Stimulated activated CD4-positive, alpha-beta T cell treated with anti-CD3 and anti-CD28 coated beads, TNF-alpha, amount 100 ng/mL, for 1 hour (primary cell): Measurements from ENCODE around the gene ANKIB1.
"Not testable (repeated sequence)": the region's sequence is repeated elsewhere in the genome, so short reads cannot be mapped to it uniquely, and the experiment has no call there.

ENCODE experiments used
- DNase-seq, 3 donors: peaks; one replicate each; pipeline ENCODE4 v3.0.0-alpha.2; 2020; ENCODE audit warnings: low read depth in 3 of 3, low spot score in 1 of 3

The ANKIB1 gene

DNA sequence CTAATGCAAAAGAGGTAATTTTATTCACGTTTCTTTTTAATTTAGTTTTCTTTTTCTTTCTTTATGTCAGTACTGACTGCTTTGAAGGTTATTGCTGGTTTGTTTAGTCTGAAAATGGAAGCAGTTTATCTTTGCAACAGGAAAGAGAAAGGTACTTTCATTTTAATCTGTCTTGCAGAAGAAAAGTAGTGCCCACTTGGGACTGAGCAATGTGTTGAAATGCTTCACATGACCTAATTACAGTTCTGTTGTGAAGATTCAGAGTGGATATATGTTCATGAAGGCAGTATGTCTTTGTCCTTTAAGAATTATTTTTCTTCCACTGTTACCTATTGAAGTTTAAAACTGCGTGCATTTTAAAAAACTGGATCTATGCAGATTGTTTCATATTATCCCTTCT is 80.1 kb downstream of the ANKIB1 start:
- DNase-seq = no peak

DNA sequence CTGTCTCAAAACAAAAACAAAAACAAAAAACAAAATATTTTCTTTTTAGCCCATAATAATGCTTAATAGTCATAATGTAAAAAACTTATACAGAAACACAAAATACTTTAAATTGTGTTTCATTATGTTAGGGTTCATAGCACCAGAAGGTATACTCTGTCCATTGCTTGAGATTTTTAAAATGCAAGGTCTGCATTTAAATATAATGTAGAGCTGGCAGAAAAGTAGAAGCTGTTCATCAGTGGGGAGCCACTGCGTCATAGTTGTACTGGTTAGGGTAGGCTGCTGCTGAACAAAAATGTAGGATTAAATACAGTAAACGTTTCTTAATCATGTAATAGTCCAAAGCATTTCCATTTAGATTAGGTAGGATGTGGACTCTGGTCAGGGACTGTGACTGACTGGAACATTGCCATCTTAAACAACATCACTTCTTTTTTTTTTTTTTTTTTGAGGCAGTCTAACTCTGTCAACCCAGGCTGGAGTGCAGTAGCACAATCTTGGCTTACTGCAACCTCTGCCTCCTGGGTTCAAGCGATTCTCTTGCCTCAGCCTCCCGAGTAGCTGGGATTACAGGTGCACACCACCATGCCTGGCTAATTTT is 85.2 kb downstream of the ANKIB1 start:
- DNase-seq = no peak

- DNase-seq = no peak
Observed at GRCh38 chr7:92331508-92331907, 85.7 kb downstream of the ANKIB1 start.

- DNase-seq = no peak
Observed at GRCh38 chr7:92332782-92333181, 87.0 kb downstream of the ANKIB1 start.

DNA sequence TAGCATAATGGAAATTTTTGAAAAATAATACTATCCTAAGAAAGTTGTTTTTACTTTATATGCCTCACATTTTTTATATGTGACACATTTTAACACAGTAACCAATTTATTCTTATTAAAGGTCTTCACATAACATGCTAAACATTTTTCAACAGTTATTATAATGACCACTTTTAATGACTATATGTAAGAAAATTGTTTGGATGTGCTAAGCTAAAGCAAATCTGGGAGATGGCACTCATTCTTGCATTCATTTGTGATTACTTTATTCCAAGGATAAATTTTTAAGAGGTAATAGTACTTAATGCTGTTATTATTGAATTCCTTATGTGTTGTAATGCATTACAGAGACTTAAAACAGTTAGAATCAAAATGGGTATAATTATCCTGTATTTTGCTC is 88.1 kb downstream of the ANKIB1 start:
- DNase-seq = no peak

GRCh38 chr7:92335574-92335973 is 89.8 kb downstream of the ANKIB1 start:
- no peak for DNase-seq

DNA sequence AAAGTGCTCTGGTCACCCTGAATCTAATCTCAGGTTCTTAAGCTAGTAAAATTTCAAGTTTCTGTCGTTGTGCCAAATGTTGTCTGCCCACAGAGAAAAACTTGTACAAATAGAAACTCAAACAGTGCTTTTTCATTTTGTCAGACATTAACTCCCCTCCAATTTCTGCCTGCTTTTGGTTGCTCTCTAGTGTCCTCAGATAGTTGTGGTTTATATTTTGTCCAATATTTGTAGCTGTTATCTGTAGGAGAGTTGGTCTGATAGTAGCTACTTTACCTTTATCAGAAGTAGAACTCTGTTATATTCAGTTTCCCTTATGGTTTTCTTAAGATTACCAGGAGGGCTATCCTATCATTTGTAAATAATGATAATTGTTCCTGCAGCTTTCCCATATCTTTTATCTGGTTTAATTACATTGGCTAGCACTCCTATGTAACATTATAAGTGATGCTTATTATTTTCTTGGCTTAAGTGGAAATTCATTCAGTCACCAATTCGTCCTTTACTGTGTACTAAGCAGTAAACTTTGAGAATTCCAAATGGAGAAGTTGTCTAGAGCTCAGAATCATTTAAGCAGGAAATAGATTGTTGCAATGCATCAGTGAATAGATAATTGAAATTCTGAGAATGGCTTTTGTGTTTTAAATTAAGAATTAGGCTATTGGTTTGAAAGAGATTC is 91.0 kb downstream of the ANKIB1 start:
- DNase-seq = no peak

GRCh38 chr7:92340016-92340415 is 94.2 kb downstream of the ANKIB1 start:
- no peak for DNase-seq

GRCh38 chr7:92343714-92344113 is 97.9 kb downstream of the ANKIB1 start:
- no peak for DNase-seq

DNA sequence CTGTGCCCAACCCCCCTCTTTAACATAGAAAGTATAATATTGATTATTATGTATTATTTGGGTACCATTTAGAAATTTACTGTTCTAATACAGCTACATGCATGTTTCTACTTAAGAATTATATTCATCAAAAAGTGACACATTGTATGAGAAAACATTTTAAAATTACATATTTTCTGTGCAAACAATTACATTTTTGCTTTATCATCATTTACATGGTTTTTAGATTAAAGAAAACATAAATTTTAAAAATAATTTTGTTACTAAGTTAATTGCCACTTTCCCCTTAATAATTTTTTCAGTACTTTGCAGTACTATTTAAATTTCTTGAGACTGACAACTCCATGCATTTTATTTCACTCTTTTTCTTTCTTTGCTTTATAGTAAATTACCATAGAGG is 106.2 kb downstream of the ANKIB1 start:
- DNase-seq = no peak

DNA sequence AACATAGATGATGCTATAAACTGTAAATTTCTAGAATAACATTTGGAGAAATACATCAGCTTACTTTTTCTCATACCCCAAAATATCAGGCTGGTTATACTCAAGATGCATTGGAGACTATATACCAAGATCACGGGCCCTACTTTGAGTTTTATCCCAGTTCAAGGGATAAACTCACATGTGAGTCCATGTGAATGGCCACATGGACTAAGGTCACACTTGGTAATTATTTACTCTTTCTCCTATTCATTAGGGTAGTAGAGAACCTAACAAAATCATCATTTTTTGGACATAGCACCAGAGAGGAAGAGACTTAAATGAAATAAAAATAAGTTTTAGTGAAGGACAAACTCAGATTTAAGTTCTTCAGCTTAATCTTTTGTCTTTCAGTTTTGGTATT is 108.4 kb downstream of the ANKIB1 start:
- DNase-seq = no peak

- no peak for DNase-seq
Observed at GRCh38 chr7:92356406-92356805, 110.6 kb downstream of the ANKIB1 start.

DNA sequence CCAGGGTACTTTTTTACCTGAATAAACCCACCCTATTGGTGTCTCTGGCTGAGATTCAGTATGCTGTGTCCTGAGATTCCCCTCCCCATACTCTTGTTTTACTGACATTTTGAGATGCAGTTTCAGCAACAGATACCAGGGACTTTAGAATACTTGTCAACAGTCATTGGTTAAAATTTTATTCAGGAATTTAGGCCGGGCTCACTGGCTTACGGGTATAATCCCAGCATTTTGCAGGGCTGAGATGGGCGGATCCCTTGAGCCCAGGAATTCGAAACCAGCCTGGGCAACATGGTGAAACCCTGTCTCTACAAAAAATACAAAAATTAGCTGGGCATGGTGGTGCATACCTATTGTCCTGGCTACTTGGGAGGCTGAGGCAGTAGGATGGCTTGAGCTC is 111.5 kb downstream of the ANKIB1 start:
- no peak for DNase-seq

DNA sequence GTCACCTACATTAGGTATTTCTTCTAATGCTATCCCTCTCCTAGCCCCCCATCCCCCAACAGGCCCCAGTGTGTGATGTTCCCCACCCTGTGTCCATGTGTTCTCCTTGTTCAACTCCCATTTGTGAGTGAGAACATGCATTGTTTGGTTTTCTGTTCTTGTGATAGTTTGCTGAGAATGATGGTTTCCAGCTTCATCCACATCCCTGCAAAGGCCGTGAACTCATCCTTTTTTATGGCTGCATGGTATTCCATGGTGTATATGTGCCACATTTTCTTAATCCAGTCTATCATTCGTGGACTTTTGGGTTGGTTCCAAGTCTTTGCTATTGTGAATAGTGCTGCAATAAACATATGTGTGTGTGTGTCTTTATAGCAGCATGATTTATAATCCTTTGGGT is 113.4 kb downstream of the ANKIB1 start:
- DNase-seq = not testable (repeated sequence)

GRCh38 chr7:92359801-92360200 is 114.0 kb downstream of the ANKIB1 start:
- DNase-seq = no peak

GRCh38 chr7:92360387-92360786 is 114.6 kb downstream of the ANKIB1 start:
- no peak for DNase-seq

DNA sequence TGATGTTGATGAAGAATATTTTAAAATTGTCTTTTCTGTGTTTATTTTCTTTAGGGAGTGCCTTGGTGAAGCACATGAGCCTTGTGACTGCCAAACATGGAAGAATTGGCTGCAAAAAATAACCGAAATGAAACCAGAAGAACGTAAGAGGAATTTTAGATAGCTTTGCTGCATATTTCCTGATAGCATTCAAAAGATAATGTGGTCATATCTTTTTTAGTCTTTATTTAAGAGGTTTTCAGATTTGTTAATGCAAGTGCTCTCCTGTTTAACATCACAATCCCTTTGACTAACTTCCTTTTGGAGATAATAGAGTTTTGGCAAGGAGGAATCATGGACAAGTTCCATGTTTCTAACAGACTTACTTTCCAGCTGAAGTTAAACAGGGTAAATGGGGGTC is 116.4 kb downstream of the ANKIB1 start:
- no peak for DNase-seq

- no peak for DNase-seq
Observed at GRCh38 chr7:92366730-92367129, 121.0 kb downstream of the ANKIB1 start.

DNA sequence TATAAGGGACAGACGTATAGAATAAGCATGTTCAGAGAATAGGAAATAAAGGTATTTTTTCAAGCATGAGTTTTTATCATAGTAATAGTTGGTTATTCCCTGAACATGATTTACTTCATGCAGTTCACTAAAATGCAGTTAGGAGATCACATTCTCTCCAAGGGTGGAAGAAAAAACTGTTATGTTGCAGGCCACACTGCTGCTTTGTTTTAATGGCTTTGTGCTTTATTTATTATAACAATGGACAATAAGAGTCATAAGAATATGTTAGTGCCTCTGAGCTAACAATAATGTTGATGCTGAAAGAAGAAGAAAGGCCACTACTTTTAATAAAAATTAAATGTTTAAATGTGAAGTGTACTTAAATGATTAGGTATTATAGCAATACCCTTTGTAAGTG is 123.0 kb downstream of the ANKIB1 start:
- DNase-seq = no peak

DNA sequence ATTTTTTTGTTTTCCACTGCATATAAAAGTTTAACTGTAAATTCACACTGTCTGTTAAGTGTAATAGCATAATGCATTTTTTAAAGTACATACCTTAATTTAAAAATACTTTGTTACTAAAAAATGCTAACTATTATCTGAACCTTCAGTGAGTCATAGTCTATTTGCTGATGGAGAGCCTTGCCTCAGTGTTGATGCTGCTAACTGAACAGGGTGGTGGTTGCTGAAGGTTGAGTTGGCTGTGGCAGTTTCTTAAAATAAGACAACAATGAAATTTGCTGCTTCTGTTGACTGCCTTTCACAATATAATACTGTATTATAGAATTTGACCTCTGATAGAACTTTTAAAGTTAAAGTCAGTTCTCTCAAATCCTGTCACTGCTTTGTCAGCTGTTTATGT is 129.2 kb downstream of the ANKIB1 start:
- DNase-seq = no peak

- no peak for DNase-seq
Observed at GRCh38 chr7:92391071-92391470, 145.3 kb downstream of the ANKIB1 start.

DNA sequence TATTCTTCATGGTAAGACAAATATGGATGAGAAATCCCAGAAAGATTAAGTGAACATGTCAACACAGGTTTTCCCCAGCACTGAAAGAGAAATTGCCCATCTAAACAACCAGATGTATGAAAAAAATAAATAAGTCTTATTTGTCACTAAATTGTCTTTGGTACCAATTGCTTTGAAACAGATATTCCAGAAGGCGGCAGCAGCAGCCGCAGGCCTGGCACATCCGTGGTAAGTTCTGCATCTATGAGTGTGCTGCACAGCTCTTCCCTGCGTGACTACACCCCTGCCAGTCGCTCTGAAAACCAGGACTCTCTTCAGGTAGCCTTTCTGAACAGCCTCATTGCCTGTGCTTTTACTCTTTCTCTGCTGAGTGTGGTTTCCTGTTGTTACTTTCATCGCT is 151.8 kb downstream of the ANKIB1 start:
- DNase-seq = no peak

- DNase-seq = no peak
Observed at GRCh38 chr7:92400013-92400412, 154.2 kb downstream of the ANKIB1 start.
